Neural cell (in vitro differentiated cells): ENCODE data around the gene GALR2. TPM values are rescaled to one million over a fixed set of nuclear protein-coding genes. Genes with fewer than 3 reads are reported as not detected.

ENCODE experiments used
- H2AFZ ChIP-seq: fragments of 200-600, 300-800 bp; sonication (generic), shearing (Covaris generic); 2 replicates; pipeline ENCODE4 v1.6.0; 2014; ENCODE audit warnings: low read depth, mild to moderate bottlenecking, antibody characterized with exemption, low read length, moderate library complexity
- H3F3A ChIP-seq: fragments of 200-600 bp; shearing (Covaris generic); 2 replicates; pipeline ENCODE4 v1.6.1; 2016; ENCODE audit warnings: mild to moderate bottlenecking, moderate library complexity, mixed read lengths, antibody characterized with exemption, low read length; ENCODE audit not compliant: insufficient read depth, poor library complexity, severe bottlenecking
- H3K27ac ChIP-seq: fragments of 200-600, 300-800 bp; sonication (generic), shearing (Covaris generic); 2 replicates; pipeline ENCODE4 v1.5.1; 2014; ENCODE audit warnings: mild to moderate bottlenecking, low read length, moderate library complexity
- H3K27me3 ChIP-seq: fragments of 300-800, 200-600 bp; sonication (generic), shearing (Covaris generic); 2 replicates; pipeline ENCODE4 v1.6.0; 2014; ENCODE audit warnings: mild to moderate bottlenecking, low read depth, low read length, moderate library complexity; ENCODE audit not compliant: insufficient read depth
- H3K36me3 ChIP-seq: fragments of 300-800, 200-600 bp; sonication (generic), shearing (Covaris generic); 2 replicates; pipeline ENCODE4 v1.5.1; 2014; ENCODE audit warnings: mild to moderate bottlenecking, antibody characterized with exemption, low read length, moderate library complexity; ENCODE audit not compliant: insufficient read depth
- H3K4me2 ChIP-seq: fragments of 300-800, 200-600 bp; sonication (generic), shearing (Covaris generic); 2 replicates; pipeline ENCODE4 v1.6.0; 2014; ENCODE audit warnings: mild to moderate bottlenecking, low read length
- H3K4me3 ChIP-seq: fragments of 300-800, 200-600 bp; sonication (generic), shearing (Covaris generic); 2 replicates; pipeline ENCODE4 v1.5.1; 2014; ENCODE audit warnings: mild to moderate bottlenecking, low read length, moderate library complexity
- H3K79me2 ChIP-seq: fragments of 200-600 bp; shearing (Covaris generic); replicated peaks from 2 replicates; pipeline ENCODE4 v1.6.0; 2014; ENCODE audit warnings: mild to moderate bottlenecking, low read length, moderate library complexity; ENCODE audit not compliant: insufficient read depth
- H3K9ac ChIP-seq: fragments of 300-800, 200-600 bp; sonication (generic), shearing (Covaris generic); 2 replicates; pipeline ENCODE4 v1.6.1; 2016; ENCODE audit warnings: mild to moderate bottlenecking, low read length, mixed read lengths
- H3K9me2 ChIP-seq: fragments of 200-600 bp; shearing (Covaris generic); 2 replicates; pipeline ENCODE4 v1.6.1; 2016; ENCODE audit warnings: mild to moderate bottlenecking, low read length, mixed read lengths; ENCODE audit not compliant: insufficient read depth
- H3K9me3 ChIP-seq: fragments of 200-600, 300-800 bp; sonication (generic), shearing (Covaris generic); 2 replicates; pipeline ENCODE4 v1.6.1; 2016; ENCODE audit warnings: mild to moderate bottlenecking, mixed run types, low read length, moderate library complexity, mixed read lengths
- H4K20me1 ChIP-seq: fragments of 200-600 bp; shearing (Covaris generic); 2 replicates; pipeline ENCODE4 v1.6.1; 2016; ENCODE audit warnings: mild to moderate bottlenecking, mixed run types; ENCODE audit not compliant: insufficient read depth
- EP300 ChIP-seq: fragments of 450-650 bp; conservative IDR thresholded peaks from 2 replicates; pipeline ENCODE4 v1.6.1; 2014; ENCODE audit warnings: antibody characterized with exemption, mild to moderate bottlenecking, moderate library complexity; ENCODE audit not compliant: poor library complexity, severe bottlenecking
- EZH2 ChIP-seq: fragments of 200-600, 300-800 bp; shearing (Covaris generic), sonication (generic); IDR thresholded peaks from 2 replicates; pipeline ENCODE4 v1.6.1; 2014; ENCODE audit warnings: antibody characterized with exemption, low read length, borderline replicate concordance, mild to moderate bottlenecking; ENCODE audit not compliant: insufficient read depth, poor library complexity, severe bottlenecking
- MXI1 ChIP-seq: fragments of 450-650 bp; conservative IDR thresholded peaks from 2 replicates; pipeline ENCODE4 v1.6.1; 2014; ENCODE audit warnings: antibody characterized with exemption, mild to moderate bottlenecking; ENCODE audit not compliant: poor library complexity, severe bottlenecking
- POLR2AphosphoS5 ChIP-seq: IDR thresholded peaks from 2 replicates; pipeline ENCODE4 v1.6.1; 2012
- RAD21 ChIP-seq: fragments of 450-650 bp; conservative IDR thresholded peaks from 2 replicates; pipeline ENCODE4 v1.6.1; 2014; ENCODE audit warnings: antibody characterized with exemption, mild to moderate bottlenecking, moderate library complexity
- SMC3 ChIP-seq: fragments of 450-650 bp; conservative IDR thresholded peaks from 2 replicates; pipeline ENCODE4 v1.6.1; 2014; ENCODE audit warnings: antibody characterized with exemption, mild to moderate bottlenecking, moderate library complexity; ENCODE audit not compliant: poor library complexity
- TAF1 ChIP-seq: IDR thresholded peaks from 2 replicates; pipeline ENCODE4 v1.6.1; 2012; ENCODE audit warnings: low read depth
- polyA plus RNA-seq: library from polyadenylated mRNA; depleted of rRNA; stranded (reverse); fragments of >200 nt; gene quantifications from 2 replicates; pipeline ENCODE4 v1.2.3, GENCODE V29; 2014
- TF ChIP-seq, protein P1 (sequence below): fragments of 450-650 bp; IDR thresholded peaks from 2 replicates; pipeline ENCODE4 v1.5.1; 2014; ENCODE audit warnings: antibody characterized with exemption, mild to moderate bottlenecking, moderate library complexity; ENCODE audit not compliant: poor library complexity, severe bottlenecking
- TF ChIP-seq, protein P2 (sequence below): IDR thresholded peaks from 2 replicates; pipeline ENCODE4 v1.6.1; 2012; ENCODE audit warnings: borderline replicate concordance

GALR2 gene
- polyA plus RNA-seq, 1 donor from 2014 or later: not detected

DNA sequence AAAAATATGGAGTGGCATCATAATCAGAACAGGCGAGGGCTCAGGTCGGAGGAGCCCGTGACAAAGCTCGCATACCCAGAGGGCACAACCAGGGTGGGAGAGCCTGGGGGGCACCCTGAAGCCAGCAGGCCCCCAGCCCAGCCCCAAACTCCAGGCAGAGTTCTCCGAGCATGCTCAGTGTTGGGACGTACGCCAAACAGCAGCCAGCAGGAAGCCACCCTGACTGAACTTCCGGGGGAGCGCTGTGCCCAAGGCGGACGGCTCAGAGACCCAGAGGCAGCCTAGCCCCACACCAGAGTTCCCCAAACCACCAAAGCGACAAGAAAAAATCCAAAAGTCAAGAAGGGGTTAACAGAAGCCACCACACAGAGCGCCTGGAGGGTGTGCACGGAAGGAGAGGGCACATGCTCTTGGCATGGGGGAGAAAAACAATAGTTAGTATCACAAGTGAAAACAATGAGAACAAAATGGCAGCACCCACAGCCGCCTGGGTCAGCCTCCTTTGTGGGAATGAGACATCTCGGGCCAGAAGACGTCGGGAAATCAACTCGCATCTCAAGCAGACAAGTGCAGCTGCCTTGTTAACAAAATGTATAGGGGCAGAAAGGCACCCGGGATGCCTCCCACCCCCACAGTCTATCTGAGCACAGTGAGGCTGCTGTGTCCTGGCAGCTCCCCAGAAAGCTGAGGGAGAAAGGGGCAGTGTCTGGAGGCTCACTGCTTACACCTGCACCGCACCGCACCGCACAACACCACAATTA lies 17.1 kb downstream of the GALR2 start:
- Histone ChIP-seq H3K4me3 (no peak overlapping the region), H2AFZ (no peak overlapping the region), H3K79me2 (no peaks in the 10 kb centered on the region), H3K27ac (no peak overlapping the region), H3K9ac (no peak overlapping the region), H3K4me2 (no peak overlapping the region), H4K20me1 (no peaks in the 10 kb centered on the region), H3F3A (no peaks in the 10 kb centered on the region), H3K36me3 (peaks cover 7% of the 10 kb centered on the region), H3K9me3 (no peaks in the 10 kb centered on the region), H3K27me3 (no peaks in the 10 kb centered on the region), H3K9me2 (no peaks in the 10 kb centered on the region)
- TF ChIP-seq EP300: no peak
- TF ChIP-seq, protein P1, sequence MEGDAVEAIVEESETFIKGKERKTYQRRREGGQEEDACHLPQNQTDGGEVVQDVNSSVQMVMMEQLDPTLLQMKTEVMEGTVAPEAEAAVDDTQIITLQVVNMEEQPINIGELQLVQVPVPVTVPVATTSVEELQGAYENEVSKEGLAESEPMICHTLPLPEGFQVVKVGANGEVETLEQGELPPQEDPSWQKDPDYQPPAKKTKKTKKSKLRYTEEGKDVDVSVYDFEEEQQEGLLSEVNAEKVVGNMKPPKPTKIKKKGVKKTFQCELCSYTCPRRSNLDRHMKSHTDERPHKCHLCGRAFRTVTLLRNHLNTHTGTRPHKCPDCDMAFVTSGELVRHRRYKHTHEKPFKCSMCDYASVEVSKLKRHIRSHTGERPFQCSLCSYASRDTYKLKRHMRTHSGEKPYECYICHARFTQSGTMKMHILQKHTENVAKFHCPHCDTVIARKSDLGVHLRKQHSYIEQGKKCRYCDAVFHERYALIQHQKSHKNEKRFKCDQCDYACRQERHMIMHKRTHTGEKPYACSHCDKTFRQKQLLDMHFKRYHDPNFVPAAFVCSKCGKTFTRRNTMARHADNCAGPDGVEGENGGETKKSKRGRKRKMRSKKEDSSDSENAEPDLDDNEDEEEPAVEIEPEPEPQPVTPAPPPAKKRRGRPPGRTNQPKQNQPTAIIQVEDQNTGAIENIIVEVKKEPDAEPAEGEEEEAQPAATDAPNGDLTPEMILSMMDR: no peak
- TF ChIP-seq TAF1: no peak
- TF ChIP-seq EZH2: no peak
- no peak for TF ChIP-seq RAD21
- no peak for TF ChIP-seq MXI1

DNA sequence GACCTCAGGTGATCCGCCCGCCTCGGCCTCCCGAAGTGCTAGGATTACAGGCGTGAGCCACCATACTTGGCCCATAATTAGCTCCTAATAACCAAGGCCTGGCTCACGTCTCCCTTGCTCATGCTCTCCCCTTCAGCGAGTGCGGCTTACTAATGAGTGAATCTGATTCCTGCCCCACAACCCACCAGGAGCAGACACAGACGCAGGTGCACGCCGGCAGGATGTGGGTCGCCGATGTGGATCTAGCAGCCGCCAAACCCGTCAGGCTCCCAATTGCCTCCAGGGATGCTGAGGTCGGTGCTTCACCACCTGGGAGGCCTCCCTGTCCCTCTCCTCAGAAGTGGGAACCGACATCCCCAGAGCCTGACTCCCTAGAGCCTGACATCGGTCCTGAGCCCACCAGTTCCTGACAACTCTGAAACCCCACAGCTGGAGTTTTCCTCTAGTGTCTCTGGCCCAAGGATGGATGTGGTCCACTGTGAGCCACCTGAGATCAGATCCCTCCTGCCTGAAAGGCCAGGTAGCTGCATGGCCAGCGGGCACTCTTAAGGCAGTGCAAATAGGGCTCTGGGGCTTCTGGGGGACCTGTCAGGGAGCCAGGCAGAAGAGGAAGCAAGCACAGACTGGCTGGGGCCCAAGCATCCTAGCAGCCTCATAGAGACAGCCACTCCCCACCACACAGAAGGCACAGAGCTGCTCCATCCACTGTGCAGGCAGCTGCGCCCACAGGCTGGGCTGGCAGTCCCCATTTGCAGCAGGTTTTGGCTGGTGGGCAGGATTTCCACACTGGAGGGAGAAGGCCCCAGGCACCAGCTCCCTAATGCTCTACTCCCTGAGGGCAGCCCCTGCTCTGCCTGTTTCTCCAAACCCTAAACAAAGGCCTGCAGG lies 18.2 kb downstream of the GALR2 start:
- Histone ChIP-seq H3K9ac (no peak overlapping the region), H3K4me2 (no peak overlapping the region), H3F3A (no peaks in the 10 kb centered on the region), H3K9me3 (no peaks in the 10 kb centered on the region), H3K27me3 (no peaks in the 10 kb centered on the region), H2AFZ (no peak overlapping the region), H3K36me3 (peaks cover 7% of the 10 kb centered on the region), H3K9me2 (no peaks in the 10 kb centered on the region), H3K27ac (no peak overlapping the region), H4K20me1 (no peaks in the 10 kb centered on the region), H3K79me2 (no peaks in the 10 kb centered on the region), H3K4me3 (no peak overlapping the region)
- TF ChIP-seq, protein P1: no peak
- TF ChIP-seq POLR2AphosphoS5 (no peak), MXI1 (no peak), EP300 (no peak), EZH2 (no peak), RAD21 (no peak), SMC3 (no peak), TAF1 (no peak)
- TF ChIP-seq, protein P2, sequence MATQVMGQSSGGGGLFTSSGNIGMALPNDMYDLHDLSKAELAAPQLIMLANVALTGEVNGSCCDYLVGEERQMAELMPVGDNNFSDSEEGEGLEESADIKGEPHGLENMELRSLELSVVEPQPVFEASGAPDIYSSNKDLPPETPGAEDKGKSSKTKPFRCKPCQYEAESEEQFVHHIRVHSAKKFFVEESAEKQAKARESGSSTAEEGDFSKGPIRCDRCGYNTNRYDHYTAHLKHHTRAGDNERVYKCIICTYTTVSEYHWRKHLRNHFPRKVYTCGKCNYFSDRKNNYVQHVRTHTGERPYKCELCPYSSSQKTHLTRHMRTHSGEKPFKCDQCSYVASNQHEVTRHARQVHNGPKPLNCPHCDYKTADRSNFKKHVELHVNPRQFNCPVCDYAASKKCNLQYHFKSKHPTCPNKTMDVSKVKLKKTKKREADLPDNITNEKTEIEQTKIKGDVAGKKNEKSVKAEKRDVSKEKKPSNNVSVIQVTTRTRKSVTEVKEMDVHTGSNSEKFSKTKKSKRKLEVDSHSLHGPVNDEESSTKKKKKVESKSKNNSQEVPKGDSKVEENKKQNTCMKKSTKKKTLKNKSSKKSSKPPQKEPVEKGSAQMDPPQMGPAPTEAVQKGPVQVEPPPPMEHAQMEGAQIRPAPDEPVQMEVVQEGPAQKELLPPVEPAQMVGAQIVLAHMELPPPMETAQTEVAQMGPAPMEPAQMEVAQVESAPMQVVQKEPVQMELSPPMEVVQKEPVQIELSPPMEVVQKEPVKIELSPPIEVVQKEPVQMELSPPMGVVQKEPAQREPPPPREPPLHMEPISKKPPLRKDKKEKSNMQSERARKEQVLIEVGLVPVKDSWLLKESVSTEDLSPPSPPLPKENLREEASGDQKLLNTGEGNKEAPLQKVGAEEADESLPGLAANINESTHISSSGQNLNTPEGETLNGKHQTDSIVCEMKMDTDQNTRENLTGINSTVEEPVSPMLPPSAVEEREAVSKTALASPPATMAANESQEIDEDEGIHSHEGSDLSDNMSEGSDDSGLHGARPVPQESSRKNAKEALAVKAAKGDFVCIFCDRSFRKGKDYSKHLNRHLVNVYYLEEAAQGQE: no peak
